GM19397 (cell line): ENCODE results near the gene LEFTY1.

Experiments used
- ATAC-seq: cut with Tn5 transposase; IDR thresholded peaks from one replicate; pipeline ENCODE4 v1.9.1; 2021; ENCODE audit warnings: mild to moderate bottlenecking, moderate library complexity; ENCODE audit not compliant: unreplicated experiment

The LEFTY1 gene

DNA sequence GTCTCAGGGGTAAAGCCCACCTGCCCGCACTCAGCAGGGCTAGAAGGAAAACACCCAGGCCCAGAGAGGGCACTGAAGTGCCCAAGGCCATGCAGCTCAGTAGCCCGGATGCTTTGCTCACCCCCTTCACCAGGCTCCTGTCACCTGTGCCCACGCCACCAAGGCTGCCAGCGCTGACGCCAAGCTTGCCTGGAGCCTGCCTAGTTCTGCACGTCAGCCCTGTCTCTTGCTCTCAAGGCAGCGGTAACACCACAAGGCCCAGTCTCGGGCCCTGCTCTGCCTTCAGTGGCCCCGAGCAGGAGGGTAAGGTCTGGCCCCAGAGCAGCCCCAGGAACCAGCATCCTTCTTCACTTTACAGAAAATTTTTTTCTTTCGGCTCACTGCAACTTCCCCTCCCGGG is 14.5 kb downstream of the LEFTY1 start:
- no peak for ATAC-seq

DNA sequence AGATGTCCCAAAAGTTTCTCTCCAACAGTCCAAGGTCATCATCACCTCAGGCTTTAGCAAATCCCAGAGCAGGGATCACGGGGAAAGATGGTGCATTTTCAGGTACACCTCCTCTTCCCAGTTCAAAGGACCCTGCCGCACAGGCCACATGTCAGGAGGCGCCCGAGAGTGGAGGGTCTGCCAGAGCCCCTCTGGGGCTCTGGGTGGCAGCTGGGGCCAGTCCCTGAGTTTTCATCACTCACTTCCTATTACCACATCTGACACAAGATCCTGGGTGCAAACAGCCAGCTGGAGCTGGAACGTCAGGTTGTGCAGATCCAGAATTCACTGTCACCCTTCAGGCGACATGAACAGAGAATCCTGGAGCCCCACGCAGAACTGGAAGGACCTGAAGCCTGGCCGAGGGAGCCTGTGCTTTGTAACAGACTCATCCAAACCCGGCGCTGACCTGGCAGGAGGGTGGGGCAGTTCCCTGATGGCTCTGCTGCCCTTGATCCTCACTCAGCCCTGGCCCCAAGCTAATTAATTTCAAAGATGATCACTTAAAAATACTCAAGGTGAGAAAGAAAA is 15.6 kb downstream of the LEFTY1 start:
- no peak for ATAC-seq

DNA sequence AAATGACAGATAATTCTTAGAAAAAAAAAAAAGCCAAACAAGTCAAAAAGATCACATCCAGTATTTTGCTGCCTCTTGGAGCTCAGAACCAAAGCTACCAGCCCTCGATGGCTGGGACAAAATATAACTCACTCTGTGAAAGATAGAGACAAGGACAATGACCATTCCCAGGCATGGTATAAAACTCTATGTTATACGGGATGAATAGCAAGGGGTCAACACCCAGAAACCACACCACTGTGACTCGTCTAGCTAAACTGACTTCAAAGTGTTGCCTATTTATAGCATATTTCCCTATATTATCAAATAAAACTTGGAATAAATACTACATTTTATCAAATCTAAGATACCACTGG is 16.9 kb downstream of the LEFTY1 start:
- ATAC-seq, result no peak

DNA sequence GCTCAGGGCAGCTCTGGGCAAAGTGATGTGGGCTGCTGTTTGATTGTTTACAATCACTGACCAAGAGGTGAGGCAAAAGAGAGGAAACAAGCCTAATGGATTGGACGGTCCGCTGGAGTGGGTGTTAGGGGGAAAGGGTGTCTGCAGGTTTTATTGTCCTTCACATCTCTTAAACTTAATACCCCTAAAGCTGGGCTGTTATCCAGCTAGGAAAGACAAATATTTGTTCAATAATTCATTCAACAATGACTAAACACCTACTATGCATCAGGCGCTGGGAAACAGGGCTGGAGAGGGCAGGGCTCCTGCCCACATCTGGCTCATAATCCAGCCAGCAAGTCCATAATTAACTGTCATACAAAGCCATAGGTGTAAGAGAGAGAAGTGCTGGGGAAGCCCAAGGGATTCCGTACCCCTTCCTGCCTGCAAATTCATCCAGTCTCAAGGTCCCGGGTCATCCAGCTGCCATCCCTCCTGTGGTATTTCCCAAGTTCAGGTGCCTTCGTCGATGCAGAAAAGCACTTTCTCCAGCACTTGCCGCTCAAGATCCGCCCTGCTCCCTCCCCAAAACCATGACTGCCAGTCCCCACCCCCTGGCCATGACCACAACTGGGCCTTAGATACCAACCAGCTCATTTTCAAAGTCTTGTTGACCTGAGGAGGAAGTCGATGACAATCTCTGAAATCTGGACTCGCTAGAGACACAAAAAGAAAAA is 17.4 kb downstream of the LEFTY1 start:
- no peak for ATAC-seq

DNA sequence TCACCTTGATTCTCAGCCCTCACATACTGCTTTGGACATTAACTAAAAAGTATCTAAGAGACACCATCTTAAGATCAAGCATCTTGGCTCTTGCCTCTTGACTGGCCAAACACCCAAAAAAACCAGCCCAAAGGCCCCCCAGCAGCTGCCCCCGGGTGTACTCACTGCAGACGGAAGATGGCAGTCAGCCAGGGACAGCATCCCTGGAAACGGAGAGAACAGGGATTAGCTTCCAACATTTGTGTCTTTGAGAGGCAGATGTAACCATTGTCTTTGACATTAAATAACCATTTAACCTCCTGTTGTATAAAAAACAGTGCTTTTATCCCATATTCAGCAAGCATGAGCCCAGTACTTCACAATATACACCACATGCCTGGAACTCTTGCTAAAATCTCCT is 18.0 kb downstream of the LEFTY1 start:
- ATAC-seq, result no peak

DNA sequence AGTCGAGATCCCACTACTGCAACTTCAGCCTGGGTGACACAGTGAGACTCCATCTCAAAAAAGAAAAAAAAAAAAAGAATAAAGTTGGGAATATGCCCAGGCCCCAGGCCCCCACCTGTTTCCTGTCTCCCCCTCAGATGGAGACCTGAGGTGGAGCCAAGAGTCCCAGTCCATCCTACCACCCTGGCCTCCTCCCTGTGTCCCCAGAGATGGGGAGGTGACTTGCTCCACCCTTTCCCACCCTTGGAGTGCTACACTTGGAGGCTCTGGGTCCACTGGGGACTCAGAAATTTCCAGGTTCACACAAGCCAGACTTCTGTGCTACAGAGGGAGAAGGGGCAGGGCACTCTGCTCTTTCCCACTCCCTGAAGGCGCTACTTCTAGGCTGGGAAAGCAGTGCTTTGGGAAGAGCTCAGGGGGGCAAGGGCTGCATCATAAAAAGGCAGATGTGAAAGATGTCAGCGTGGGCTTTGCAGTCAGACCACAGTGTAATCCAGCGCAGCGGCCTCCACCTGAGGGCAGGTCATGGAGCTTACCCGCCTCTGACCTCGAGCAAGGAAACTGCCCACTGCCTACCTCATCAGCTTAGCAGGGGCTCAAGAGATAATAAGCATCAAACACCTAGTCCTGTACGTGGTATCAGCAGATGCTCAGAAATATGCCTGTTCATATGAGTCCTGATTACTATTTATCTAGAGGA is 20.2 kb downstream of the LEFTY1 start:
- no peak for ATAC-seq

DNA sequence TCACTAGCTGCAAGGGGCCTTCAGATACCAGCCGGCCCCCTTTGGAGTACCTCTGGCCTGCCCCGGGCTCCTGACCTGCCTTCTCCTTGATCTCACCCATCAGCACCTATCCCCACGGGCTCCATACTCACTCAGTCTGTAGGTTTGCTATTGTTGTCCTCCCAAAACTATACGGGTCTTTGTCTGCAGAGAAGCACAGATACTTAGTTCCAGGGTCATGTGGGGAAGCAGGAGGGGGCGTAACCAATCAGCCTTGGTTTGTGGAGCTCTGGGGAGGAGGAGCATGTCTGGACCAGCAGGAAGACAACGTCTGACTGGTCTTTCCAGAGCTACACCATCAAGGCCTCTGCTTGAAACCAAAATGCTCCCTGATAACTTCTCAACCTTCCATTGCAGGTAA is 22.0 kb downstream of the LEFTY1 start:
- ATAC-seq, result no peak

DNA sequence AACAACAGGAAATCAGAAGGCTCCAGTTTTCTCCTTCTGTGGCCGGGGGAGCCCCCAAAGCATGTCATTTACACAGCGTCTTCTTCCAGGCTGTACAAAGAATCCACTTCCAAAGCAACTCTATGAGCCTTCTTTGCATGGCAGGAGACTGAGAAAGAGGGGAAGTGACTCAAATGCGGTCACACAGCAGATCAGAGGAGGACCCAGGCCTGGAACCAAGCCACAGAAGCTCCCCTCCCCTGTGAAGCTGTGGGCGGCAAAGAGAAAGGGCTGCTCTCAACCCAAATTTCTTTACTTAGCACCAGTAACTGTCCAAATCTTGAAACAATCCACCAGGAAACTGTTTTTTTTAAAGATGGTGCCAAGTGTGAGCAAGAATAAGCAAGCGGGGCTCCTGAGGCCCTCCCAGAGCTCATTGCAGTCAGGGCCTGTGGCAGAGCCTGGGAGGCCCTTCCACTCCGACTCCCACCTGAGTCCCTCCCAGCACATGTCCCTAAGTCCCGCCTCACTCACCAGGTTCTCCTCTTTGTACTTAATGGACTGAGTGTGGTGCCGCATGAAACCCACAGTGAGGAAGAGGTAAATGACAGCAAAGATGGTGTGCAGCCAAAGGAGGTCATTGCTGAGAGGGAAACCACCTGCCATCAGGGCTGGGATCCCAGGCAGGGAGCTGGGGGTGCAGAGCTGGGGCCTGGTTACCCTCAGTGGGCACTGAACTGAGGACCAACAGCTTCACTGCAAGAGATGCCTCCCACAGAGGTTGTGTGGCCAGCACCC is 22.7 kb downstream of the LEFTY1 start:
- no peak for ATAC-seq

DNA sequence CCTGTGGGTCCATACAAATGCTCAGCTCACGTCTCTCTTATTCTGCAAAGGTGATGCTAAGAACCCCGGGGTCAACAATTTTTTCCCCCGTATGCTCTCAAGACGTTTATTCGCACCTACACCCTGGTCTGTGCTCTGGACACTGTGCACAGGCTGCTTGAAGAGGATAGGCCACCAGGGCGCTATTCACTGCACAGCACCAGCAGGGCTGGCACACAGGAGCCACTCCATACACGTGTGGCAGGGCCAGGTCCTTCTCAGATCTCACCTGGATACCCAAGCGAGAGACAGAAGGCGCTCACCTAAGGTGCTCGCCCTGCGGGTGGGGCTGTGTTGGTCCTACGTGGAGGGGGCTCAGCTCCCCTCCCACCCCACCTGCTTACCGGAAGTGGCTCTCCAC is 23.4 kb downstream of the LEFTY1 start:
- no peak for ATAC-seq

DNA sequence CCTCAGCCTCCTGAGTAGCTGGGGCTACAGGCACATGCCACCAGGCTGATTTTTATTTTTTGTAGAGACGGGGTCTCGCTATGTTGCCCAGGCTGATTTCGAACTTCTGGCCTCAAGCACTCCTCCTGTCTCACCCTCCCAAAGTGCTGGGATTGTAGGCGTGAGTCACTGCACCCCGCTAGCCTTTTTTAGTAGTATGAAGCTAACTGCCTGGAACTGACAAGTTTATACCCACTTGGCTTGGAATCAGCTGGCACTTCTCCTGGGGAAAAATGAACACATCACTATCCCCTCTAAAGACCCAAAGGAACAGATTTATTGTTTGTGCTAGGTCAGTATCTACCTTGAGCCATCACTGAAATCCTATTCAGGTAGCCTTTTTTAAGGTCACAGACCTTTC is 25.8 kb downstream of the LEFTY1 start:
- no peak for ATAC-seq

DNA sequence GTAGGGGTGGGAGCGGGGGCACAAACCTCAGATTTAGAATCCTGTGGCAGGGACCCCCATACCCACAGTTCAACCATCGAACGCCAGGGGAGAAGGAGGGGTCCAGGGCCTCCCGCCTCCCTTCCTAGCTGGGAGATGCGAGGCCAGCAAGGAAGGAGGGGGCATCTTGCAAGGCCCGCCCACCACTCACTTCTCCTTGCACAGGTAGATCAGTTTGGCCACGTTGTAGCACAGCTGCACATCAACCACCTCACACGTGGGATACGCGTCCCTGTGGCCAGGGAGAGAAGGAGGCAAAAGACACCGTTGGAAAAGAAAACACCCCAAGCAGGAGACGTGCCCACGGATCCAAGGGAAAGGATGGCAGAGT is 26.4 kb downstream of the LEFTY1 start:
- no peak for ATAC-seq

DNA sequence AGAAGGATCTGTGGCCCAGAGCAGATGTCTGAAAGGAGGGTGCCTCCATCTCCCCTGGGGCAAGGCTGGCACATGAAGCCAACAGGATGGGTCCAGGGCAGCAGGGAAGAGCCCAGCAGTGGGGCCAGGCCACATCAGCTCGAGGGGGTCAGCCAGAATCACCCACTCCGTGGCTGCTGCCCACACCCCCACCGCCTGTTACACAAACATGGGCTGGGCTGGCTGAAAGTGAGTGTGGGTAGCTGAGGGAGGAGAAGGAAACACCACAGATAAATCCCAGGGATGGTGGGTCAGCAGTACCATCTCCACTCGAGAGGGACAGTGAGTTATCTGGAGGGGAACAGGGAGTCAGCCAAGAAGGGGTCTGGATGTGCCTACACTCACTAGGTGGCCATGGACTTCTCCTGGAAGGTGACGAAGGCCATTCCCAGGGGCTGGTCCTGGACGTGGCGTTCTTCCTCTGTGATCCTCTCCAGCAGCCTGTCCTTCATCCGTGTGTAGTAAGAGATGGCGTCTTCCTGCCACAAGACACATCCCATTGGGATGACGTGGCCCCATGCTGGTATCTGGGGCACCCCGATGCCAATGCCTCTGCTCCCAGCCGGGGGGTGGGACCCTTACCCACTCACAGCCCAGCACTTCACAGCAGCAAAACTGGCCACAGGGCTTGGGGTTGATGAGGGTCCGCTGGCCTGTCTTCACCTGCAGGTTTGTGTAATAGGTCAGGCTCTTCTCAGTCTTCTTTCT is 26.9 kb downstream of the LEFTY1 start:
- no peak for ATAC-seq

DNA sequence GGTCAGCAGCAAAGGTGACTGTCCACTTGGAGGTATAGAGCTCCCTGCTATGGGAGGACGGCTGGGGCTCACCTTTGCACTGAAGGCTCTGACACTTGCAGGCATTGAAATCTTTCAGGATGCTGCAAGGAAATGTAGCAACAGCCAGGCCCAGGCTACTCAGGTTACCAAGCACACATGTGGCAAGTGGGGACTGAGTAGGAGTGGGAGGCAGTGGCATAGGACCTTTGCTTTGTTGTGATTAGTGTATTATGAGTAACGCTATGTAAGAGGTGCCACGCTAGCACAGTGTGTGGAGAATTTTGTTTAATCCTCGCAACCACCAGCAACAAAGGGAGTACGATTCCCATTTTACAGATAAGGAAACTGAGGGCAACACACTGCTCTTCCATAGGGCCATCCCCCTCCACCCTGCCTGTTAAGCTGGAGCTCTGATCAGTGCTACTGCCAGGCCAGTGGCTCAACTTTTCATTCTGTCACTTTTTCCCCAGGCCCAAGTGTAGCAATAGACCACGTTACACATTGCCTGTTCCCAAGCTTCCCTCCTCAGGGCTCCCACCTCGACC is 28.0 kb downstream of the LEFTY1 start:
- no peak for ATAC-seq

DNA sequence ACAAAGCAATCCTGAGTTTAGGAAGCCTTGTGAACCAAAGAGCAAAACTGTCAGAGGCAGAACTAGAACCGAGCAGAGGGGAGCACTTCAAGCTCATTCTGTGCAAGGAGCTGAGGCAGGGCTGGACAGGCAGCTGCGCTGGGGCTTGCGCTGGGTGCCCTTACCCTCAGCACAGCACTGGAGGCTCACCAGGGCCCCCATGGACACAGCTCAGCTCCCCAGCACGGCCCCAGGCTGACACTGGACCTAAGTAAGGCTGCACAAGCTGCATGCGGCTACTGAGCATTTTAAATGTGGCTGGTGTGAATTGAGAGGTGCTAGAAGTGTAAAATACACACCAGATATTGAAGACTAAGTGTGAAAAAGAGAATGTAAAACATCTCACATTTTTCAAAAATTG is 28.8 kb downstream of the LEFTY1 start:
- ATAC-seq, result no peak

DNA sequence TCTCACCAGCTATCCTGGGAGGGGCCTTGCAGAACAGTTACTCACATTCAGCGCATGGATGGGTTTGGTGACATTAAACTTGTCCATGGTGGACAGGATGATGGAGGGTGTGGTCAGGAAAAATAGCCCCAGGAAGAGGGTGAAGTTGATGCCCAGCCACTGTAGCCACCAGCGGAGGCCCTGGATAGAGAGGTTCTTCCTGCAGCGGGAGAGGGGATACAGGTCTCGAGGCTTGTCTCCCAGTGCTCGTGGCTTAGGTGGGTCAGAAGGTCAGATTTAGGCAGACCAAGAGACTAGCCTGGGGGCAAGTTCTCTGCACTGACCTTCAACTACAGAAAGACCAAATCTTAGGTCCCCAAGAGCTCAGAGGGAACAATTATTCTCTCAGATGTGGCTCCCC is 29.8 kb downstream of the LEFTY1 start:
- no peak for ATAC-seq

DNA sequence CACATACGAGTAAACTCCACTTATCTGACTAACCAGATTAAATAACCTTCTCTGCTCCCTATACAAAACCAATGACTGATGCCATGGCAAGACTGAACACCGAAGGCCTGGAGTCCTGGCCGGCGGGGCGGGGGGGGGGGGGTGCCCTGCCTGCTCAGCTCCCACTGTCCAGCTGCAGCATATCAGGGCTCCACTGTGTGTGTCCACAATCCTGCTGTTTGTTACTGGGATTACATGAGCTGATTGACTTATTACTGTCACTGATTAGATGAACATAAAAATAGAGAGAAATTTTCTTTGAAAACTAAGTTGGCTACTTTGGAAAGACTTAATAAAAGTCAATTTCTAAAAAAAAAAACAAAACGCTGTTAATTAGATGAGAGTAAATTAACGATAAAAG is 31.7 kb downstream of the LEFTY1 start:
- no peak for ATAC-seq

DNA sequence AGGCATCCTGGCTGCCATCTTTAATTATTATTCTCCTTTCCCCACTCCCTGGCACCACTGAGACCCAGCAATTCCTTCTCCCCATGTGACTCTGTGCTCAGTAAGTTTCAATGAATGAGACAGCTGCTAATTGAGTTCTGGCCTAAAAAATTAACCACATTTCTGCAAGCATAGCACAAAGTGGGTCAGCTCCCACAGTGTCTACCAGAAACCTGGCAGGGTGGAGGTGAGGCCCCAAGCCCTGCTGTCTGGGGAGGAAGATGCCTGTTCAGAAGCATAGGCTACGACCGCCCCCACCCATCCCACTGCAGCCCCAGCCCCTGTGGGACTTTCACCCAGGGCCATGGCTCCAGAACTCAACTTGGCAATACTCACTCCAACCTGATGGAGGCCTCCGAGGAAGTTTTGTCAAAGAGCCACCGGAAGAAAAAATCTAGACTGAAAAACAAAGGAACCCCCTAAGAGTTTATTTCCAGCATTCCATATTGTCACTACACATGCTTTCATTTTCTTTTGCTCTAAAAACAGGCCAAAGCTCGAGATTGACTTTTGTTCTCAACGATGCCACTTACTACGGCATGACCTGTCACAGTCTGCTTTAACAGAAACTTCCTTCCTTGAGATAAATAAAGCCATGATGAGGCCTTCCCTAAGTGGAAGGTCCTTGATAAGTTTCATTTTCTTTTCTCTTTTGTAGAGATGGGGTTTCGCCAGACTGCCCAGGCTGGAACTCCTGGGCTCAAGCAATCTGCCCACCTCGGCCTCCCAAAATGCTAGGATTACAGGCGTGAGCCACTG is 33.2 kb downstream of the LEFTY1 start:
- no peak for ATAC-seq

DNA sequence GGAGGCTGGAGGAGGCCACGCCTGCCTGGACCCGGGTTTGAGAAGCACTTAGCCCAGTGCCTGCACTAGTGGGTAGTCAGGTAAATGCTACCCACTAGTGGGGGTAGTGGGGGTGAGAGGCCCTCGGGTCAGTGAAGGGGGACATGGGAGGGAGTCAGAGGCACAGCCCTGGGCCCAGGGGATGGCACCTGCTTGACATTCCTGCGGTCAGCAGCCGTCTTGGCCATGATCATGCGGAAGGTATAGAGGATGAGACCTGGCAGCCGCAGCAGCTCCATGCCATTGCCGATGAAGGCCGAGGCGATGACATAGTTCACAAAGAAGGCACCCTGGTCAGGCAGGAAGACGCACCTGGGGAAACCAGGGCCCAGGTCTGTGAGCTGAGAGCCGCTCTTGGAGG is 35.5 kb downstream of the LEFTY1 start:
- ATAC-seq, result no peak

DNA sequence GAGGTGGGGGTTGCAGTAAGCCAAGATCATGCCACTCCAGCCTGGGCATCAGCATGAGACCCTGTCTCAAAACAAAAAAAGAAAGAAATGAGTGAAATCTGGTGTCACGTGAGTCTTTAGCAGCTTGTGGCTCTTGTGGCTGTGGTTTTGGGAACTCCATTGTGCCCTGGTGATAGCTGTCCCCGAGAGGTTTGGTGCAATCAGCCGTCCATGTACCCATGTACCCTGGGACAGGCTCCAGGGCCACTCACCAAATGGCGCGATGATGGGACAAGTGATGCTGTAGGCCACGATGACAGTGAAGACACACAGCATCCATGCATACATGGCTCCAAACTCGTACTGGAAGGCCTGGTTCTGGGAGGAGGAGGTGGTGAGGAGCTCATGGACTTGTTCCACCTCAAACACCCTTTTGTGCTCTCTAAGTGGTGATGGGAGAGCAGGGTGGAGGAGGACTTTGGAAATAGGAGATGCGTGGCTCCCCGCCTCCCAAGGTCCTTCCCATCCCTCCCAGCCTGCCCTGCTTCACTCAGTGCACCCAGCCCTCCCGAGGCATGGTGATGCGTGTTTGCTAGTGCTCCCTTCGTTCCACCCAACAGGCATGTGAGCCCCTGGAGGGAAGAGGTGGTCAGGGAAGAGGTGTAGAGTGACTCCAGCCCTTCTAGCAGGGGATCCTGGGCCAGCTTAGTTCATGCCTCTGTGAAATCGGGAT is 36.4 kb downstream of the LEFTY1 start:
- ATAC-seq, result no peak
